Activated T-cell treated with anti-CD3 and anti-CD28 coated beads for 1 hour (primary cell): Measurements from ENCODE around the gene LRP1.

Experiments used
- DNase-seq: peaks from one replicate; pipeline ENCODE4 v3.0.0-alpha.2; 2020; ENCODE audit warnings: low read depth

Gene LRP1

GRCh38 chr12:57134949-57135348 lies 6.7 kb downstream of the LRP1 start:
- no peak for DNase-seq

GRCh38 chr12:57135527-57136326 lies 7.4 kb downstream of the LRP1 start:
- DNase-seq: no peak

GRCh38 chr12:57138526-57139272 lies 10.4 kb downstream of the LRP1 start:
- no peak for DNase-seq

GRCh38 chr12:57139796-57140649 lies 11.7 kb downstream of the LRP1 start:
- DNase-seq: no peak

GRCh38 chr12:57141249-57141648 lies 13.0 kb downstream of the LRP1 start:
- DNase-seq: no peak

- DNase-seq: no peak
These were observed 13.8 kb downstream of the LRP1 start for GRCh38 chr12:57142121-57142520.

- no peak for DNase-seq
These were observed 14.4 kb downstream of the LRP1 start for GRCh38 chr12:57142727-57143126.

GRCh38 chr12:57143454-57143853 lies 15.2 kb downstream of the LRP1 start:
- no peak for DNase-seq

GRCh38 chr12:57145460-57146059 lies 17.3 kb downstream of the LRP1 start:
- DNase-seq: no peak

- no peak for DNase-seq
These were observed 17.8 kb downstream of the LRP1 start for GRCh38 chr12:57146092-57146491.

GRCh38 chr12:57146961-57147944 lies 19.0 kb downstream of the LRP1 start, which contains the start of gene LRP1-AS:
TSS of gene LRP1-AS (minus strand) at chr12:57147619.
- DNase-seq: no peak

- DNase-seq: no peak
These were observed 20.4 kb downstream of the LRP1 start for GRCh38 chr12:57148469-57149244.

- no peak for DNase-seq
These were observed 21.1 kb downstream of the LRP1 start for GRCh38 chr12:57149245-57149900.

- DNase-seq: no peak
These were observed 22.2 kb downstream of the LRP1 start for GRCh38 chr12:57150400-57151000.

GRCh38 chr12:57151741-57152630 lies 23.7 kb downstream of the LRP1 start:
- no peak for DNase-seq

GRCh38 chr12:57152639-57153038 lies 24.4 kb downstream of the LRP1 start:
- no peak for DNase-seq

GRCh38 chr12:57153415-57153997 lies 25.2 kb downstream of the LRP1 start:
- no peak for DNase-seq

- no peak for DNase-seq
These were observed 25.8 kb downstream of the LRP1 start for GRCh38 chr12:57154076-57154475.
